DMS 273 (cell line): ENCODE measurements around the gene CTNND2.

Experiments used
- DNase-seq: peaks from one replicate; lab custom pipeline; 2025; ENCODE audit not compliant: unreplicated experiment; lab: John Stamatoyannopoulos, UW

CTNND2 gene

DNA sequence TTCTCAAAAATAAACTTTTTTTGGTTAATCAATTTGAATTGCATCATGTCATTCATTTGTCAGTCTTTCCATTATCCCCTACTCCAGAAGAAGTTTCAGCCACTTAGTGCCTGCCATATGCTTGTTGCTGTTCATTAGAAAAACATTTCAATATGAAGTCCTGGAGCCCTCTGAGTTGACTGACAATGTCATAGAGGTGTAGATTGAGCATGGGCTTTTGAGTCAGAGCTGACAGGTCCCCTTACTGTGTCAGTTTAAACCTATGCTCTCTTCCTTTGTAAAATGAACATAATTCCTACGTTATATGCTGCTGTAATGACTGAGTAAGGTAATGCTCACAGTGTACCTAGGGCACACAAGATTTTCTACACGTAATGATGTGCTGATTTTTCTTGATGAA, 114.0 kb downstream of the CTNND2 start:
- no peak for DNase-seq

DNA sequence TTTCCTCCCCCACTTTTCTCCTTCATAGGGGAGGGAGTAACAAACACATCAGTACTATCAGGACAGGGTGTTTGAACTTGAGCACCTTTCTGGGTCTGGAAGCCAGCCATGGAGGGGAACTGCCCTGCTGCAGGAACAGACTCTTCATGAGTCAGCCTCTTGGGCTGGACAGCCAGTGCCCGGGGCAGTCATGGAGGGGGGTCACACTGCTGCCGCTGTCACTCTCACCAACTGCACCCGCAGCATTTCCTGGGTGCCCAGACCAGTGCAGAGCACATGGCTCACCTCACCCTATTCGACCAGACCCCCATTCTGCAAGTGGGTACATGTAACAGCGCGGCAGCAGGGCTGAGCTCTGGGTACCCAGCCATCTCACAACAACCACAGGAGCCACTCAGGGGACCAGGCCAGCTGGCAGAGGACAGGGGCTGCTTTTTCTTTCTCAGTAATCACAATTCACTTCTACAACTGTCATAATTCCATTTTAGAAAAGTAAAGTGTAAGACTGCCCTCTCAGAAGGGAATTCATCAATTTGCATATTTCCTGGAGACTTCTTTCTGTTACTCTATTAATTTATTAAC, 118.4 kb downstream of the CTNND2 start:
- no peak for DNase-seq

DNA sequence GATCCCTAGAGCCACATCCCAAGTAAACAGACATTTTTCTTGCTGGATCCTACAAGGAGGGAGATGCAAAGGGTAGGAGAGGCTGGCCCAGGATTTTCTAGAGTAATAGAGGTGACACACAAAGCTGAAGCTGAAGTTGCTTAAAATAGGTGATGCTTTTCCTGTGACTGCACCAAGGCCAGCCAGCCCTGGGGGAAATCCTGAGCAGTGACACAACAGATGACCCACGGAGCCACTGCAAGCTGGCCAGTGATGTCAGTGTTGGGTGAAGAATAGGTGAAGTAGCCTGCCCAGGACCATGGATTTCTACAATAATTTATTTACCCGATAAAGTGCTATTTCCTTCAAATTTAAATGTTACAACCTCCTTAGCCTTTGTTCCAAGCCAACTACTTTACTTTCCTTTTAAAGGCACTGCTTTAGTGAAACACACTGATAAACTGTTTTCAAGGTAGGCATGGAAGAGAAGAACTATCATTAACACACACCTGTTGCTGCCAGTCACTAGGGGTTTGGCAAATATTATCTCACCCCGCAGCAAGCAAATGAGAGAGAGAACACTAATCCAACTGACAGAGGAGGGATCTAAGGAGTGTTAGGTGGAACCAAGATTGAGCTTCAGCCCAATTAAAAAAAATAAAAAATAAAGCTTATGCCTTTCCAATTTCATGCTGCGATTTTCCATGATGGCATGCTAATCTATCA, 123.5 kb downstream of the CTNND2 start:
- no peak for DNase-seq

DNA sequence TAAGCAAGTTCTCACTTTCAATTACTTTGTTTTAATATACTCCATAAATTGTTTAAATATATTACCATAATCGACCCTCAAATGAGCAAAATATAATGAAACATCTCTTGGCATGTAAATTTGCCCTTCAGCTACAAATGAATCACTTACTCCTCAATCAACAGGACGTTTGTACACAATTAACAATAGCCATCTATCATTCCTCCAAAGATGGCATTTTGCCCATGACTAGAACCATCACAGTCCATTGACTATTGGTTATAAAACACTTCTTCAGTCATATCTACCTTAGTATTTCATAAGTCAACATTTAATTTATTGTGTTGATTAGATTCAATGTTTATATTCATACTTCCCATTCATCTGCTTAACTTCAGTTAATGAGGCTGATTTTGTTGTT, 127.2 kb downstream of the CTNND2 start:
- no peak for DNase-seq

DNA sequence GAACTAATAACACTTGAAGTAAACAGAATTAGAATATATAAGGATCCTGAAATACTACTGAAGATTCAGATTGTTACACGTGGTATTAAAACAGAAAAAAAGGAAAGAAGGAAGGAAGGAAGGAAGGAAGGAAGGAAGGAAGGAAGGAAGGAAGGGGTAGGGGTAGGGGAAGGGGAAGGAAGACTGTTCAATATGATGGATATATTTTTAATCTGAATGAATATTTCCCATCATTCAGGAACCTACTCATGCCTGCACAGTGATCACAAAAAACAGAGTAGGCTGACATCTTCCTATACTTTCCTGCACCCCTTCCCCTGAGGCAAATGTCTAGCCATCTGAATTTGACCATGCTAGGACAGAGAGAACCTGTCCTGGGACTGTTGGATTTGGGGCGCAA, 133.9 kb downstream of the CTNND2 start:
- no peak for DNase-seq

DNA sequence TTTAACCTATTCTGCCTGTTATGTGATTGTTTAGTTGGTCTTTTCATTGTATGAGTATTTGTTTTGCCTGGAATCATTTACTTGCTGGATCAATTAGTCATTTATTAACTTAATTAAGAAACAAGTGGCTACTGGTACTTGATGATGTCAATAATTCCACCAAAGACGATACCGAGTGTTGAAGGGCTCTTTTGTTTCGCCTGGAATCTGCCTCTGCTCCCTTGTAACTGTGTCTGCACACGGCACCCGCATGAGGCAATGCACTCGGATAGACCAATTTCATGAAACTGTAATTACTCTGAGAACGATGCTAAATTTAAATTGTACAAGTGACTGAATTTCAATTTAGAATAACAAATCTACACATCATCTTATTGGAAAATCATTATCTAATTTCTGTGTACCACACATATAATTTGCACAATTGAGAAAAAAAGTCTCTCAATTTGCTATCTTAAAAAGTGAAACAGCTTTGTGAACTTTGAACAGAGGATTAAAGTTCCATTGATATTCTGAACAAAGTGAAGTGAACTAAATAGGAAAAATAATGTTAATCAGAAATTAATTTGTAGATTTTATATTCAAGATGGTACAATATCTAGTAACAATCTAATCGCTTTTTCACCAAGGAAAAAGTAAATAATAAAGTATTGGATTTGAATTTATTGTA, 143.2 kb downstream of the CTNND2 start:
- no peak for DNase-seq

DNA sequence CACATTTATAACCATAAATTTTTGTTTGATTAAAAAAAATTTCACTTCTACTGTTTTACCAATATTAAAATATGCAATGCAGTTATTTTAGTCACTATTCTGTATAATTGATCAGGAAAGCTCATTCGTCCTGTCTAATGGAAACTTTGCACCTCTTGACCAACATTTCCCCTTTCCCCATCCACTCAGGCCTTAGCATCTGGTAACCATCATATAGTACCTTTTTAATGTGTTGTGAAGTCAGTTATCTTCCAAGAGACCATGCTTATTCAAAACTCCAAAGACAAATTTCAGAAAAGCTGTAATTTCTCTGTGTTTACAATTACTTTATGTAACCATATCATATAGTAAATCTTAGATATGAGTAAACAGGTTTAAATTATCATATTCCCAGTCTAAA, 145.9 kb downstream of the CTNND2 start:
- no peak for DNase-seq

DNA sequence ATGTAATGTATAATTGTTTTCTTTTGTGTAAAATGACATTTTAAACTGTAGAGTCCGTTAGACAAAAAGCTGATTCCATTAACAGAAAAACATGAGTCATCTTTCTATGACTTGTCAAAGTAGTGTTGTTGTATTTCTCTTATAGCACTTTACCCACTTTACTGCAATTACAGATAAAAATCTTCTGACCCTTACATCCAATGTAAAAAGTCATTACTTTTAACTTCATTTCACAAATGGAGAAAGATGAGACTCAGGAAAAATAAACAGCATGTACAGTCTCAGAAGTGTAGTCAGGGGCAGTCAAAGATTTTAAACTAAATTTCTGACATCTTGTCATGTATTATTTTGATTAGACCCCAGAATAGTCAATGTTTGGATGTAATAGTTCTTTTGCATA, 146.6 kb downstream of the CTNND2 start:
- no peak for DNase-seq

DNA sequence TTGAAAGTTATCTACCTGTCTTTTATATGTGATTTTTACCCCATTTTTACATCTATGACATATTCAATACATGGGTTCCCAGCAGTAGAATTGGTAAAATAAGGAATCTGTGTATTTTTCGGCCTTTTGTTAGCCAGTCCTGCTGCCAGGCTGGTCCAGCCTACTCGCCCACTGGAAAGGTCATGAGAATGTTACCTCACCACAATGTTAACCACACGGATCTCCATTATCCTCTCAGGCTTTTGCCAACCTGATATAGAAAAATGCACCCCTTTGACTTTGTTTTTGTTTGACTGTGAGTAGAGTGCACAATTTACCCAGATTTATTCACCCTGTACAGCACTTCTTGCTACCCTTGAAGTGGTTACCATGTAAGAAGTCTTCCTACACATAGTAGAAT, 167.2 kb downstream of the CTNND2 start:
- no peak for DNase-seq

DNA sequence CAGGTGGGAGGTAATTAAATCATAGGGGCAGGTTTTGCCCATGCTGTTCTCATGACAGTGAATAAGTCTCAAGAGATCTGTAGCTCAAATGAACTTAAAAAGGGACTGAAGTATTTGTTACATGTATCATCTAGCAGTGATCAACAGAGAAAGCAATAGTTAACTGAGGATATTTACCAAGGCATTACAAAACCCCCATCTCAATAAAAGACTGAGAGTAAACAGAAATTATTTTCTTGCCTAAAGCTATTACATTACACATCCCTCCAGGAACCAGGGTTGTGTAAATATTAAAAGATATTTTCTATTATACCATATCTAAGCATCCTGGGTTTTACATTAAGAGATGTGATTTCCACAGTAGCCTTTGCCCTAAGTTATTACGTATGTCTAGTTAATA, 169.9 kb downstream of the CTNND2 start:
- DNase-seq, result no peak

DNA sequence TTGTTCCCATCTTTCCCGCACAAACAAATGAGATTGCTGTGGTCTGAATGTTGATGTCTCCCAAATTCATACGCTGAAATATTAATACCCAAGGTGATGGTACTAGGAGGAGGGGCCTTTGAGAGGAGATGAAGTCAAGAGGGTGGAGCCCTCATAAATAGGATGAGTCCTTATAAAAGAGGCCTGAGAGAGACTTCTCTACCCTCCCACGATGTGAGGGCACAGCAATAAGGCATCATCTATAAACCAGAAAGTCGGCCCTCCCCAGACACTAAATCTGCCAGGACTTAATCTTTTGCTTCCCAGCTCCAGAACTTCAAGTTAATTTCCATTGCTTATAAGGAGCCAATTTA, 170.4 kb downstream of the CTNND2 start:
- no peak for DNase-seq

DNA sequence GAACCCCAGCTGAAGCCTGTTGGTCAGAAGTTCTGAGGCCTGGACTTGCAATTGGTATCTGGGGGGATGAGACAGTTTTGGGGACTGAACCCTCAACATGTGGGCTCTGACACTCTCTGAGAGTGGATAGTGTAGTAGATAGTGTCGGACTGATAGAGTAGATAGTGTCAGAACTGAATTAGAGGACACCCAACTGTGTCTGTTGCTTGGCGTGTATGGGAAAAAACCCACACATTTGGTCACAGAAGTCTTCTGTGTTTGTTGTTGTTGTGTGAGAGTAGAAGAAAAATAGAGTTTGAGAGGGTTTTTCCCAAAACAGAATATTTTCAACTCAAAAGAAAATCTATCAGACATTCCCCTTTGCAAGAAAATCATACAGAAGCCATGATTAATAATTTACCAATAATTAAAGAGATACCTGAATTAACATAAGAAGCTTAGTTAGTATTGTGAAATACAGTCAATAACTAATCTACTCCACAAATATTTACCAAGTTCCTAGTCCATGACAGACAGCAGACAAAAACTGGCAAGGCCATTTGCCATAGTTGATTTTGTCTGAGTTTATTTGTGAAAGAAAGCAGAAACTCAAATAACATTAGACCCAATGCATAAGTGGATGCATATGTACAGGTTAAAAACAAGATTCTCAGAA, 170.9 kb downstream of the CTNND2 start:
- no peak for DNase-seq

DNA sequence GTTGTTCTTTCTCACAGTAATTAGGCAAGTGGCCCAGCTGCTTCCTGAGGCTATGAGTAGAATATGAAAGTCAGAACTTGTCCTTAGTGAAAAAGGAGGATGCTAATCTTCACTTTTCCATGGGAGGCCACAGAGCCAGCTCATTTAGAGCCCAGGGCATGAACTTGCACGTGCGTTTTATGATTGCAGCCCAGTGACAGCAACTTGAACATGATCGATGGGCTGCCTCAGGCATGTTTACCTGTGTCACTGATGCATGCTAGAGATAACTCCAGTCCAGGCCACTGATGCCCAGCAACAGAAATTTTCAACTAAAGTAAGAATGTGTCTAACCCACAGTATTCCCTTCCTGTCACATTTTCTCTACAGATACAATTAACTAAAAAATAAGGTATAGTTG, 179.3 kb downstream of the CTNND2 start:
- DNase-seq, result no peak

DNA sequence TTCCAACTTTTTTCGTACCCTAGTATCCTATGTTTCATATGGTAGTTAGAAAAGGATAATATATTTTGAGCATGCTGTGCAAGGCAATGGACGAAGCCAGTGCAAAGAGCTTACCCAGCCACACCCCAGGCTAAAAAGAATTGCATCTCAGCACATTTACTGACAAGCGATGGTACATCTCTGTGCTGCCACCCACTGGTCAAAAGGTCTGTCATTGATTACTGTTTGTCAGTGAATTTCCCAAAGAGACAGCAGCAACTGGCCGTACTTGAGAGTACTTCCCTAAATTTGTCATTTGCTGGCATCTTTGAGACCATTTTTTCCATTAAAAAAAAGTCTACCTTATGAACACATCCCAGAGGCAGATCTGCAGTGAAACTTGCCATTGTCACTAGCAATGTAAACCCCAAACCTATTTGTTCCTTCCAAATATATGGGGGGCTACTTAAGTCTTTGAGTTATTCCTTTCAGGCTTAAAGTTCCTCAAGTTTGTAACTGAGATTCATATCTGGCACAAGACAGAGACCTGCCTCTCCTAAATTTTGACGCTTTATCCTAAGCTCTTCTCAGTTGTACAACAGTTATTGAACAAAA, 184.3 kb downstream of the CTNND2 start:
- DNase-seq, result peak; percentile 36

DNA sequence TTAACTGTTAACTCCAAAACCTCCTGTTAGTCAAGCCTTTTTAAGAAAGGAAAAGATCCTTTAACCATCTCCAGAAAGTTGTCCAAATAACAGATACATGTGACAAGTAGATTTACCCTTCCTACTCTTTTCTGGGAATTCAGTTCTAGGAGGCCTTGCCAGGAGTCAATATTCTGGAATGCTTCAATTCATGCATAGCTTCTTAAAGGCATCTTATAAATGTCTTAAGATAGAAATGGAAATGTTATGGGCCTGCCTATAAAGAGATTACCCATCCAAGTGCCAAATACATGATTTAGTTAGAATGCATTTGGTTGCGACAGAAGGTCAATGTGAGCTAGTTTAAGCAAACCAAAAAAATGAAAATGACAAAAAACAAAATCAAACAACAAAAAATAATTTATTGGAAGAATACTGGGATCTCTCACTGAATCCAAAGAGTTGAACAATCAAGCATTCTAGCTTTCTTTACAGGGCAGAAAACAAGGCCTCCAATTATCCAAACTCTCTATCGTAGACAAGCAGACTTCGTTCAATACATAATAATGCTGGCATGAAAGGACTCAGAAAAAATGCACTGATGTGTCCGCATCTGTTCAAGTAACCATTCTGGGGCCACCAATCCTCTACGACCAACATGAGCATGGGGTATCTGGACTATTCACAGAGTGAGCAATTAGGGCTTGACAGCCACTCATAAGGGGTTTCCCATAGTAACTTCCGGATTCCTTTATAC, 188.6 kb downstream of the CTNND2 start:
- no peak for DNase-seq

DNA sequence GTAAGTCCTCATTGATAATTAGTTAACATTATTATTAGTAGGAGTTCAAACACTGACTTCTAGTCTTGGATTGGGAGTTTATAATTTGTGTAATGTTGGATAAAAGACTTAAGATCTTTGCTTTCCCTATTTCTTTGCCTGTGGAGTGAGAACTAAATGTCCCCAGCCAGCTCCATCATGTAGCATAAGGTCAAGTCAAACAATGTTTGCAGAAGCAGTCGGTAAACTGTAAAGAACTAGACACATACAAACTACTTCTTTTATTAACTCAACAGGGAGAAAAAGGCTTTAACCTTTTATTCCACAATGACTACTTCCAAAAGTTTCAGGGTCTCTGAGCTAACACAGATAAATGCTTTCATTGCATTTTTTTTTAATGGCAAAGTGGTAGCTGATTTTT, 192.3 kb downstream of the CTNND2 start:
- DNase-seq, result no peak

DNA sequence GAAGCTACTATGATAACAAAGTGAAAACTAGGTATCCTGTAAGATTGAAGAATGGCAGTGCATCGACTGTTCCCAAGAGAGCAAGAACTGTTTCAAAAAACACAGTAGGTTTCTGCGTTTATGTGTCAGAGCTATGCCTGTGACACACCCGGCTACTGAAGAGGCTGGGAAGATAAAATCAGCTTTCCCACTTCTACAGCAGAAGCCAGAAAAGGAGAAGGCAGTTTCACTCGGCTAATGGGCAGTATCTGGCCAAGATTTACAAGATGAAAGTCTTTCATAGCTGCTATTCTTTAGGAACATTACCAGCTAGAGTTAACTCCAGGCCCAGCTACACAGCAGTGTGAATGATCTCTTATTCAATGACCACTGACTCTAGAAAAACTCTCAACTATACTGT, 195.2 kb downstream of the CTNND2 start:
- DNase-seq, result no peak

DNA sequence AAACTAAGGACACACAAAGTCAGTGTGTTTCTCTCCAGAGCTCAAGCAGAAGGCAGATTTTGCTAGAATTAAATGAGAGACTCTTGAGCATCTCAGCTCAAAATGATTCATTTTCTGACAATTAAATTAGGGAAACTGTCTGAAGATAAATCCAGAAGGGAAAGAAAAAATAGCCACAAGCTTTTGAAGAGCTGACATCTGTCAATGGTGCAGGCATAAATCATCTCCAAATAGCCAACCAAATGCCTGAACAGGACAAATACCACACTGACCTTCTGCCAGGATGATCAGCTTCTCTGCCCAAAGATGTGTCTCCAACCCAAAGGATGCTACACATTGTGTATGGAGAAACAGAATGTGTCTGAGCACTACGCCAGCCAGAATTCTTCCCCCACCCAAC, 199.3 kb downstream of the CTNND2 start:
- no peak for DNase-seq

DNA sequence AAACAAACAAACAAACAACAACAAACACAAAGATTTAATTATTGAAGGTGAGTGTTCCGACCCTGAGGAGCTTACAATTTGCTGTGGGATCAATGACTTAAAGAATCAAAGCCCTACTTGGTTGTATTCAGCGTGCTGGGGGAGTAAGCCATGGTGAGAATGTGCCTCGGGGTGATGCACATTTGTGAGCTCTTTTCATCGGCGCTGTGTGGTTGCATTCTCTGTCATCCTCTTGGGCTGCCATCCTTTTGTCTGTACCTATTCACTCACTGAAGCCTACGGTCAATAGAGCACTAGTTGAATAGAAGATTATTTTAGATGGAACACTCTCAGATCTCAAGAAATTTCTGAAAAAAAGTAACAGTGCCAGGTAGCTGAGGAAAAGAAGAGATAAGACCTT, 203.9 kb downstream of the CTNND2 start:
- no peak for DNase-seq

DNA sequence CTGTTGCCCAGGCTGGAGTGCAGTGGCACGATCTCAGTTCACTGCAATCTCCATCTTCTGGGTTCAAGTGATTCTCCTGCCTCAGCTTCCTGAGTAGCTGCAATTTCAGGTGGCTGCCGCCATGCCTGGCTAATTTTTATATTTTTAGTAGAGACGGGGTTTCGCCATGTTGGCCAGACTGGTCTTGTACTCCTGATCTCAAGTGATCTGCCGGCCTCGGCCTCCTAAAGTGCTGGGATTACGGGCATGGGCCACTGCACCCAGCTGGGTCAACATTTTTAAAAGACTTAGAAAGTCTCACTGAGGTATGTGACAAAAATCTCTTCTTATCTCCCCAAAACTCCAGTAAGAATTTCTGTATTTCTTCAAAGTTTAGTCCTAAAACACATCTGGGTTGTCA, 211.6 kb downstream of the CTNND2 start:
- no peak for DNase-seq

DNA sequence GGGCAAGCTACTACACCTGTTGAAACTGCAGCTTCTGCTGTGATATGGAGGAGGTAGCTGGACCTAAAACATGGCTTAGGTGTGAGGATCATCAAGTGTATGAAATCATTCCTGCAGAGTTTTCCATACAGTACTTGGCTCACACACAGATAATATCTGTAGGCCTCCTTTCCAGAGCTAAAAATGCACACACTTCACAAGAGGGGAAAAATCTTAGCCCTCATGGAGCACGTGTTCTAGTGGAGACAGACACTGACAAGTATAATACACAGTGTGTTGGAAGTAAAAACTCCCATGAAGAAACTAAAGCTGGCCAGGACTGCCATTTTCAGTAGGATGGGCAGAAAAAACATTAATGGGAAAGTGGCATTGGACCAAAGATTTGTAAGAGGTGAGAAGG, 216.7 kb downstream of the CTNND2 start:
- no peak for DNase-seq
